Measurements from ENCODE around the gene CCDC85C.

Gene CCDC85C

DNA sequence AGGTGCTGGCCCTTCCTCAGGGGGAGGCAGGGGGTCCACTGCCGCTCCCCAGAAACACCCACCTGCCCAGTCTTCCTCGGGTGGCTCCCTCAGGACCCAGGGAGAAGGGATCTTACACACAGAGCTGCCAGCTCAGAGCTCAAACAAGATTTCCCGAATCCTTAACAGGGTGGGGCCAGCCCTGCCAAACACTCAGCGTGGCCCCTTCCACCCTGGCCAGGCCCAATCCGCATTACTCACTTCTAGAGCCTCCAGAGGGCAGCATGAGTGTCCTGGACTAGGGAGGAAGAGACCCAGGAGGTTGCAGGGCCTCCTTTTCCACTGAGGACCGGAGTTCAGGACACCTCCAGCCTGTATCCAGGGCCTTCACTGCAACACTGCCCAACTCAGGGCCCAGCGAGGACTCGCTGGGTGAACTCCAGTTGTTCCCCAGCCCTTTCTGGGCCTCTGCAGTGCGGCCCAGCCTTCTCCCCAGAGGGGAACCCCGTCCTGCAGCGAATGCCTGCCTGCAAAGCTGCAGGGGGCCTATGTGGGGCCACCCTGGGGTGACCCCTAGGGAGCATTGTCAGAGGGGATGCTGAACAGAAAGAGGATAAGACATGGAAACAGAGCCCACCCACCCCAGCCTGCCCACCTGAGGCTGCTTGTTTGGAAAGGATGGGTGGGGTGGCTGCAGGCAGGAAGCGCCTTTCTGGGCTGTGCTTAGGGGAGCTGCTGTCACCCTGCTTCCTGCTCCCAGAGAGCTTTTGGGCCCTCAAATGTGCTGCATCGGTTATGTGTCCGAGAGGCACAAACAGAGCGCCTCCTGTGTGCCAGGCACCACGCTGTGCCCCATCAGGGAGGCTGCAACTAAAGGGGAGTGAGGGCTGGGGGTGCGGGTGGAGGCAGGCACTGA lies 79.0 kb downstream of the CCDC85C start:
- no peak overlapping the region for H2AFZ ChIP-seq (ENCODE audit: low read length, unreplicated experiment)
- H3K27me3 ChIP-seq (ENCODE audit: insufficient read depth, low read length), result no peaks in the 10 kb centered on the region
- H3K79me2 ChIP-seq (ENCODE audit: control insufficient read depth, insufficient read depth, low read length, unreplicated experiment), result no peaks in the 10 kb centered on the region
- peaks cover 29% of the 10 kb centered on the region for H3K4me1 ChIP-seq (ENCODE audit: control insufficient read depth, insufficient read depth, low read length, unreplicated experiment)
- no peak overlapping the region for H3K4me3 ChIP-seq (ENCODE audit: low read depth, low read length)
- H3K27ac ChIP-seq (ENCODE audit: low read depth, low read length), result no peak overlapping the region
- H3K36me3 ChIP-seq (ENCODE audit: insufficient read depth, low read length), result no peaks in the 10 kb centered on the region

DNA sequence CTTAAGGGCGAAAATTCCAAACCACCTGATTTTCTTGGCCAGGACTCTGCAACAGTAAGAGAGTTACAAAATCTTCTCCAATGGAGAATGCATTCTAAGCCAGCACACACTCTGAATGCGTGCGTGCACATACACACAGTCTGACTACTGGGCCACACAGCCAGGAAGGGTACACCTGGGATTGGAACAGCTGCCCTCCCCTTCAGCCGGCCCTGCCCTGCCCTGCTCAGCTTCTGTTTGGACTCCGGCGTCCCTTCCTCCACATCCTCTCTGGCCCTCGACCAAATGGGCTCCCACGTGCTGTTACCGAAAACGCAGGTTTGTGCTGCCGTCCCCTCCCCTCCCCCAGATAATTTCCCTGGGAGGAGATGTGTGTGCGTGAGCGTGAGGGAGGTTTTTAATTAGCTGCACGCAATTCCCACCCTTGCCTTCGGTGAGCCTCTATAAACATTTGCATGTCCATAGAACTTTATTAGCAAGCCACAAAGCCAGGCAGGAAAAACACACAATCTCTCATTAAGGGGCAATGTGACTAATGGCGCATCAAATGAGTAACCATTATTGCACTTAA lies 79.8 kb downstream of the CCDC85C start:
- H3K4me1 ChIP-seq (ENCODE audit: control insufficient read depth, insufficient read depth, low read length, unreplicated experiment), result peaks cover 29% of the 10 kb centered on the region
- H3K36me3 ChIP-seq (ENCODE audit: insufficient read depth, low read length), result no peaks in the 10 kb centered on the region
- no peaks in the 10 kb centered on the region for H3K79me2 ChIP-seq (ENCODE audit: control insufficient read depth, insufficient read depth, low read length, unreplicated experiment)
- no peak overlapping the region for H2AFZ ChIP-seq (ENCODE audit: low read length, unreplicated experiment)
- no peak overlapping the region for H3K27ac ChIP-seq (ENCODE audit: low read depth, low read length)
- H3K4me3 ChIP-seq (ENCODE audit: low read depth, low read length), result no peak overlapping the region
- no peaks in the 10 kb centered on the region for H3K27me3 ChIP-seq (ENCODE audit: insufficient read depth, low read length)

DNA sequence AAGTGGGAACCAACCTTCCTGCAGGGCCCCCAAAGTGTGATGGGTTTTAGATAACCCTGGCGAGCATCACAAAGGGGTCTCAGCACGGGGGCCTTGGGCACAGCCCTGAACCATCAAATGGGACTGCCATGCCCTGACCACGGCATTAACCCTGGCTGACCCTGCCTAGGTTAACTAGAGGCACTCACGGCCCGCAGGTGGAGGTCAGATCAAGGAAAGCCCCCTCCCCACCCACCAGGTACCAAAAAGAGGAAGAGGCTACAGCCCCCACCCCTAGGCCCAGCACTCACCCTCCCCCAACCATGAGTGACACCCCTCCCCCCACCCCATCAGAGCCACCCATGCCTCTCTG lies 80.3 kb downstream of the CCDC85C start:
- Histone ChIP-seq H3K27ac (ENCODE audit: low read depth, low read length) (no peak overlapping the region), H3K79me2 (ENCODE audit: control insufficient read depth, insufficient read depth, low read length, unreplicated experiment) (no peaks in the 10 kb centered on the region), H3K4me1 (ENCODE audit: control insufficient read depth, insufficient read depth, low read length, unreplicated experiment) (peaks cover 29% of the 10 kb centered on the region), H2AFZ (ENCODE audit: low read length, unreplicated experiment) (no peak overlapping the region), H3K27me3 (ENCODE audit: insufficient read depth, low read length) (no peaks in the 10 kb centered on the region), H3K4me3 (ENCODE audit: low read depth, low read length) (no peak overlapping the region), H3K36me3 (ENCODE audit: insufficient read depth, low read length) (no peaks in the 10 kb centered on the region)

DNA sequence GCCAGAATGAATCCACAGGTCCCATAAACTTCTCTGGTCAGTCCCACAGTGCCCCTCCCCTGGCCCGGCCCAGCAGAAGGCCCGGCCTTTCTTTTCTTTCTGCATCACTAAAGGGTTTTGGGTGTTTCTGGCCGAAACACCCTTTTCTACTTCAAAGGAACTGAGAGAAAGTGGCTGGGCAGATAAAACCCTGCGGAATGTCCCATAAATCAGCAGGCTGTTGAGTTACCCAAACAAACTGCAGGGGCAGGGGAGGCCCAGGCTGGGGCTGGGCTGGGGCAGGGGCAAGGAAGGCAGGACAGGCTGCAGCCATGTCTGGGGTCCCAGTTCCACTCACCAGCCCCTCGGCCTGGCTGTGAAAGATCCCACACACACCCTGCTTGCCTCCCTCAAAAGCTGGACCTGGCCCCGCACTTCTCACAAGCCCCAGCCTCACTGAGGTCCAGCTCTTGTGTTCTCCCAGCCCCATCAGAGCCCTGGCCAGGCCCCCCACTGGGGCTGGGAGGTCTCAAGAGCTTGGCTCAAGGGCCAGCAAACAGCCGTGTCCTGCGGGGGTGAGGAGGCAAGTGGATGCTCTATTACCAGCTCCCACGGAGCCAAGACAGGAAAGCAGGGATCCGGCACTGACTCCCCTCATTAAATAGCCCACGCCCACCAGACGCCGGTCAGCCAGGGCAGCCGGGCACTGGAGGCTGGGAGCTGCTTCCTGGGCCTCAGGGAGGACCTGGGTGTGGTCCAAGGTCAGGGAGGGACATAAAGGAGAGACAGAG lies 80.9 kb downstream of the CCDC85C start:
- H3K27ac ChIP-seq (ENCODE audit: low read depth, low read length), result no peak overlapping the region
- no peaks in the 10 kb centered on the region for H3K79me2 ChIP-seq (ENCODE audit: control insufficient read depth, insufficient read depth, low read length, unreplicated experiment)
- H2AFZ ChIP-seq (ENCODE audit: low read length, unreplicated experiment), result peak overlapping the region; percentile 50
- peaks cover 29% of the 10 kb centered on the region for H3K4me1 ChIP-seq (ENCODE audit: control insufficient read depth, insufficient read depth, low read length, unreplicated experiment)
- no peak overlapping the region for H3K4me3 ChIP-seq (ENCODE audit: low read depth, low read length)
- no peaks in the 10 kb centered on the region for H3K27me3 ChIP-seq (ENCODE audit: insufficient read depth, low read length)
- H3K36me3 ChIP-seq (ENCODE audit: insufficient read depth, low read length), result no peaks in the 10 kb centered on the region

DNA sequence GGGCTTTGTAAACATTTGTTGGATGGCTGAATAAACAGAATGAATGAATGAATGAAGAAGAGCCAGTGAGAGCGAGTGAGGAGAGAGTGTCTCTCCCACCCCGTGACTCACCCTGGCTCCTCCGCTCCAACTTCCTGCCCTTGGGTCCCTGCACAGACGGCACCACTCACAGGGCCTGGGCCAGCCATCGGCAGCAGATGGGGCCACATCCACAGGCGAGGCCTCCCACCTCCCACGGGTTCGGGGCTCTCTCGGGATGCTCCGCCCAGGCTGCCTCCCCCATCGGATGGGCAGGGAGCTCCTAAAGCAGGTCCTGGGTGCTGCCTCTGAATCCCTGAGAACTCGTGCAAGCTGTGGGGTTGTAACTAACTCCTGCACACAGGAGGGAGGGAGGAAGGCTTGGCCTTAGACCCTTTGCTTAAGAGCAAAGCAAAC lies 81.5 kb downstream of the CCDC85C start:
- Histone ChIP-seq H2AFZ (ENCODE audit: low read length, unreplicated experiment) (peak overlapping the region; percentile 50), H3K79me2 (ENCODE audit: control insufficient read depth, insufficient read depth, low read length, unreplicated experiment) (no peaks in the 10 kb centered on the region), H3K27ac (ENCODE audit: low read depth, low read length) (no peak overlapping the region), H3K36me3 (ENCODE audit: insufficient read depth, low read length) (no peaks in the 10 kb centered on the region), H3K27me3 (ENCODE audit: insufficient read depth, low read length) (no peaks in the 10 kb centered on the region), H3K4me3 (ENCODE audit: low read depth, low read length) (0 out of 2 replicates have a peak overlapping the region, but pooled peaks have one; percentile 21), H3K4me1 (ENCODE audit: control insufficient read depth, insufficient read depth, low read length, unreplicated experiment) (peaks cover 29% of the 10 kb centered on the region)

DNA sequence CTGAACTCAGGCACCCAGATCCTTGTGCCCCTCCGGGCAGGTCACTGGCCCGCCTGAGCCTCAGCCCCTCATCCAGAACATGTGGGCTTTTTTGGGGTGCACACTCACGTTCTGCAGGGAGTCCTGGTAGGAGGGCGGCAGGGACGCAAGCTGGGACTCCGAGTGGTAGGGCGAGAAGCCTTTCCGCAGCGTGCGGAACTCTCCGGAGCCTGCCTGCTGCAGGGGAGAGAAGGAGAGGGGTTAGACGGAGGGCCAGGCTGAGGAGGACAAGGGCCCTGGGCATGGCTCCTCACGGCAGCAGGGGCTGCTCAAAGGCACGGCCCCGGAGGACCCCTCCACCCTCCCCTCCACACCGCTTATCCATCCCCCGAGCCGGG lies 82.0 kb downstream of the CCDC85C start:
- Histone ChIP-seq H3K27me3 (ENCODE audit: insufficient read depth, low read length) (no peaks in the 10 kb centered on the region), H3K4me1 (ENCODE audit: control insufficient read depth, insufficient read depth, low read length, unreplicated experiment) (peaks cover 29% of the 10 kb centered on the region), H3K4me3 (ENCODE audit: low read depth, low read length) (no peak overlapping the region), H3K79me2 (ENCODE audit: control insufficient read depth, insufficient read depth, low read length, unreplicated experiment) (no peaks in the 10 kb centered on the region), H3K36me3 (ENCODE audit: insufficient read depth, low read length) (no peaks in the 10 kb centered on the region), H2AFZ (ENCODE audit: low read length, unreplicated experiment) (no peak overlapping the region), H3K27ac (ENCODE audit: low read depth, low read length) (no peak overlapping the region)

DNA sequence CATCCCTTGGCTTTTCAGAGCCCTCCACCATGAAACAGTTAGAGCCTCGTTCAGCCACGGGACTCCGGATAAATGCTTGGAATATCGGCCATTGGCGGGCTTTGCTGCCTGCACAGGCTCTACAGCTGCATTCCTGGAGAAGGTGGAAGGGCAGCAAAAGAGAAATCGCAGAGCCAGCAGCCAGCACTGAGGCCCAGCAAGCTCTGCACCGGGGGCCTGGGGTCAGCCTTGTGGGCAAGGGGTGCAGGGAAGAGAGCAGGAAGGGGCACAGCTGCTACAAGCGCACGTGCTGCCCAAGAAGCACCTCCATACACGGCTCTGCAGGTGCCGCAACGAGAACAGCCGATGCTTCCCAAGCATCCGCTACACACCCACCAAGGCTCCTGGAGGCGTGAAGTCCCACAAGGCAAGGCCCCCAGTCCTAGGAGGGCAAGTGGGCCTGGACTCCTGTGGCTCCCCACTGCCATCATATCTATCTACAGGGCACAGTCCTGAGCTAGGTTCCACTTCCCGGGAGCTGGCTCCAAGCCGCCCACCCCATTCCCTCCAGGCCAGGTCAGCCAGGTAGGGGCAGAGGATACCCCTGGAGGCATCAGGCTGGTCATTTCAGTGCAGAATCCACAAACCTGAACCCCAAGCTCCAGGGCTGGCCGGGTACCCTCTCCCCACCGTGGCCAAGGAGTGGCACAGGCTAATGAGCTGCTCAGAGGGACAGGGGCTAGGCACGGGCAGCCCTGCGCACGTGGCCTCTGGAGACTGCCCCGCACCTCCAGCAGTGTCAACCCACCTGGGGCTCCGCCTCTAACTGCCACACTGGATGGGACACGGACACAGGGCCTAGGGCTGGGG lies 82.6 kb downstream of the CCDC85C start:
- no peak overlapping the region for H2AFZ ChIP-seq (ENCODE audit: low read length, unreplicated experiment)
- no peaks in the 10 kb centered on the region for H3K79me2 ChIP-seq (ENCODE audit: control insufficient read depth, insufficient read depth, low read length, unreplicated experiment)
- no peaks in the 10 kb centered on the region for H3K36me3 ChIP-seq (ENCODE audit: insufficient read depth, low read length)
- H3K4me3 ChIP-seq (ENCODE audit: low read depth, low read length), result no peak overlapping the region
- no peak overlapping the region for H3K27ac ChIP-seq (ENCODE audit: low read depth, low read length)
- H3K4me1 ChIP-seq (ENCODE audit: control insufficient read depth, insufficient read depth, low read length, unreplicated experiment), result peaks cover 29% of the 10 kb centered on the region
- H3K27me3 ChIP-seq (ENCODE audit: insufficient read depth, low read length), result no peaks in the 10 kb centered on the region

DNA sequence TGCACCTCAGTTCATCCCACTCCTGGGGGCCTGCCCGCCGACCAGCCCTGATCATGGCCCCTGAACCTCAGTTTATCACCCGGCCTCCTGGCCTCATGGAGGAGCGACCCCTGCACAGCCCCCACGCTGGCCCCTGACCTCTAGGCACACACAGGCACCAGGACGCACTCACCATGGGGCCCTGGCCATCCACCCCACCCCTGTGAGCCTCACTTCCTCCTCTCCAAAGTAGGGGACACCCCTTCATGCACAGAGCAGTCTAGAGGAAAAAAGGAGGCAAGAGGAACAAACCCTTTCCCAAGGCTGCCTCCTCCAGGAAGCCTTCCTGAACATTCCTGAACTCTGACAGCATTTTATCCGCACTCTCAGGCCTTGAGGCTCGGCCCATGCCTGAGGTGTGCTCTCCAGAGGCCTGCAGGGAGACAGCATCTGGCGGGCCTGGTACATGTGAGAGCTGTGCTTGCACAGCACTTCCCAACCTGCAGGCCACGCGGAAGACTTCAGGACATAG lies 83.4 kb downstream of the CCDC85C start:
- no peaks in the 10 kb centered on the region for H3K79me2 ChIP-seq (ENCODE audit: control insufficient read depth, insufficient read depth, low read length, unreplicated experiment)
- H3K36me3 ChIP-seq (ENCODE audit: insufficient read depth, low read length), result no peaks in the 10 kb centered on the region
- H3K4me1 ChIP-seq (ENCODE audit: control insufficient read depth, insufficient read depth, low read length, unreplicated experiment), result peaks cover 29% of the 10 kb centered on the region
- no peaks in the 10 kb centered on the region for H3K27me3 ChIP-seq (ENCODE audit: insufficient read depth, low read length)
- no peak overlapping the region for H3K27ac ChIP-seq (ENCODE audit: low read depth, low read length)
- no peak overlapping the region for H3K4me3 ChIP-seq (ENCODE audit: low read depth, low read length)
- H2AFZ ChIP-seq (ENCODE audit: low read length, unreplicated experiment), result no peak overlapping the region

DNA sequence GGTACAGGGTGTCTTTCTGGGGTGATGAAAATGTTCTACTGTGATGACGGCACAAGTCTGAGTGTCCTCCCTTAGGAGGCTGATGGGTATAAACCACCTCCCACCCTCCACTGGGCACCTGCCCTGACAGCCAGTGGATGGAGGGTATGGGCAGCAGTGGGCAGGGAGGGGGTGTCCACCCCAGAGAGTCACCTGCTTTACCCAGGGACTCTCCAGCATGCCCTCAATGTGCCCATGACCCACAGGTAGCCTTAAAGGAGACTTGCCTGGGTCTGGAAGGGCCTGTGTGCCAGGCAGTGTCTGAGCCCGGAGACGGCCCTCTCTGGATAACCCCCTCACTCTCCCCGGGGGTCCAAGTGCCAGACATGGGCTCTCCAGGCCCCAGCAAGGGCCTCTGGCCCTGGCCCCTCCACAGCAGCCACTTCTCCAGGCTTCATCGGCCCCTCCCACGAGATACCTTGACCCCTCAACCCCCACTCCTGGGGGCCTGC lies 84.0 kb downstream of the CCDC85C start:
- Histone ChIP-seq H3K27me3 (ENCODE audit: insufficient read depth, low read length) (no peaks in the 10 kb centered on the region), H3K4me1 (ENCODE audit: control insufficient read depth, insufficient read depth, low read length, unreplicated experiment) (peaks cover 24% of the 10 kb centered on the region), H2AFZ (ENCODE audit: low read length, unreplicated experiment) (no peak overlapping the region), H3K27ac (ENCODE audit: low read depth, low read length) (no peak overlapping the region), H3K4me3 (ENCODE audit: low read depth, low read length) (no peak overlapping the region), H3K79me2 (ENCODE audit: control insufficient read depth, insufficient read depth, low read length, unreplicated experiment) (no peaks in the 10 kb centered on the region), H3K36me3 (ENCODE audit: insufficient read depth, low read length) (no peaks in the 10 kb centered on the region)

DNA sequence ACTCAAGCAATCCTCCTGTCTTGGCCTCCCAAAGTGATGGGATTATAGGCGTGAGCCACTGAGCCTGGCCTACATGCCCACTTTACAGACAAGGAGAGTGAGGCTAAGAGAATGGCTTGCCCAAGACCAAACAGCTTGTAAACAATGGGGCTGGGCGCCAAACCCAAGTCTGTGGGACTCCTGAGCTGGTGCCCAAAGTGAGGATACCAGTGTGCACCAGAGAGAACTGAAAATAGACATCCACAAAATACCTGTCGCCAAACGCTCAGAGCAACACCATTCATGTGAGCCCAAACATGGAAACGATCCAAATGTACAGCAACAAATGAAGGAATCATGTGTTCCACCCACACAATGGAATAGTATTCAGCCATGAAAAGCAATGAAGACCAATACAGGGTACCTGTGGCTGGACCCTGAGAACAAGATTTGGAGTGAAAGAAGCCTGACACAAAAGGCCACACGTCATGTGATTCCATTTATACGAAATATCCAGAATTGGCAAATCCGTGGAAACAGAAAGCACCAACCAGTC lies 84.6 kb downstream of the CCDC85C start:
- no peaks in the 10 kb centered on the region for H3K79me2 ChIP-seq (ENCODE audit: control insufficient read depth, insufficient read depth, low read length, unreplicated experiment)
- no peaks in the 10 kb centered on the region for H3K27me3 ChIP-seq (ENCODE audit: insufficient read depth, low read length)
- no peak overlapping the region for H2AFZ ChIP-seq (ENCODE audit: low read length, unreplicated experiment)
- no peaks in the 10 kb centered on the region for H3K36me3 ChIP-seq (ENCODE audit: insufficient read depth, low read length)
- no peak overlapping the region for H3K27ac ChIP-seq (ENCODE audit: low read depth, low read length)
- peaks cover 18% of the 10 kb centered on the region for H3K4me1 ChIP-seq (ENCODE audit: control insufficient read depth, insufficient read depth, low read length, unreplicated experiment)
- no peak overlapping the region for H3K4me3 ChIP-seq (ENCODE audit: low read depth, low read length)

All from ACC112 (cell line).